ENCODE results near the gene IFNA8.
A peak's percentile ranks its signal among the peaks of the same experiment; 100 is the strongest.

DNA sequence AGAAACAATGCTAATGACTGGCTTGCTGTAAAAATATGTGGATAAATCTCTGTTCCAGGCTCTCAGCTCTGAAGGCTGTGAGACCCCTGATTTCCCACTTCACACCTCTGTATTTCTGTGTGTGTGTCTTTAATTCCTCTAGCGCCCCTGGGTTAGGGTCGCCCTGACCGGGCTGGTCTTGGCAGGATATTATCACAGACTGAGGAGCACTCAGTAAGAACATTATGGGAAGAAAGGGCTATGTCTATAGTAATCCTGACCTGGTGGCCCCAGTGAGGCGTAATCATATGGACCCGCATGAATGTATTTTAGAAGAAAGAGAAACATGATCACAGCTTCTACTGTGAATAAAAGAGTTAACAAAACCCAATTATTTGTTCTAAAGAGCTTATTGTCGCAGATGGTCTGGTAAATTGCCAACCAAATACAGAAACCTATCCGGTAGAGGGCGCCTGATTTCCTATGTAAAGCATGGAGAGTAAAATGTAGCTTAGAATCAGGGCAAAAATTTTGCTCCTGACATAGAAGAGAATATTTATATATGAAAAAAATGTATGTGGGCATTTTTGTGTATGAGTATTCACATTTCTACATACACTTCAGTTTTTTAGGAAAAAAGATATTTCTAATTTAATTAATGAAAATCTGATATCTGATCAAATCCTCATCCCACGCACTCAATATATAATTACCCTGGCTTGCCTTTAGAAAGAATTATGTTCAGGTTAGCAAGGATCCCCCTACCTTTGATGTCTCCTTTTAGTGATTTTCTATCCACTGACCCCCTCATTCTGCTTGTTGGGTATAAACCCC, 25.5 kb downstream of the IFNA8 start:
- TF ChIP-seq, protein P1, sequence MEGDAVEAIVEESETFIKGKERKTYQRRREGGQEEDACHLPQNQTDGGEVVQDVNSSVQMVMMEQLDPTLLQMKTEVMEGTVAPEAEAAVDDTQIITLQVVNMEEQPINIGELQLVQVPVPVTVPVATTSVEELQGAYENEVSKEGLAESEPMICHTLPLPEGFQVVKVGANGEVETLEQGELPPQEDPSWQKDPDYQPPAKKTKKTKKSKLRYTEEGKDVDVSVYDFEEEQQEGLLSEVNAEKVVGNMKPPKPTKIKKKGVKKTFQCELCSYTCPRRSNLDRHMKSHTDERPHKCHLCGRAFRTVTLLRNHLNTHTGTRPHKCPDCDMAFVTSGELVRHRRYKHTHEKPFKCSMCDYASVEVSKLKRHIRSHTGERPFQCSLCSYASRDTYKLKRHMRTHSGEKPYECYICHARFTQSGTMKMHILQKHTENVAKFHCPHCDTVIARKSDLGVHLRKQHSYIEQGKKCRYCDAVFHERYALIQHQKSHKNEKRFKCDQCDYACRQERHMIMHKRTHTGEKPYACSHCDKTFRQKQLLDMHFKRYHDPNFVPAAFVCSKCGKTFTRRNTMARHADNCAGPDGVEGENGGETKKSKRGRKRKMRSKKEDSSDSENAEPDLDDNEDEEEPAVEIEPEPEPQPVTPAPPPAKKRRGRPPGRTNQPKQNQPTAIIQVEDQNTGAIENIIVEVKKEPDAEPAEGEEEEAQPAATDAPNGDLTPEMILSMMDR (IDR thresholded peaks at IDR 0.05) = peak; percentile 32; the same call in 1 of the 2 replicates
- TF ChIP-seq, protein P2, sequence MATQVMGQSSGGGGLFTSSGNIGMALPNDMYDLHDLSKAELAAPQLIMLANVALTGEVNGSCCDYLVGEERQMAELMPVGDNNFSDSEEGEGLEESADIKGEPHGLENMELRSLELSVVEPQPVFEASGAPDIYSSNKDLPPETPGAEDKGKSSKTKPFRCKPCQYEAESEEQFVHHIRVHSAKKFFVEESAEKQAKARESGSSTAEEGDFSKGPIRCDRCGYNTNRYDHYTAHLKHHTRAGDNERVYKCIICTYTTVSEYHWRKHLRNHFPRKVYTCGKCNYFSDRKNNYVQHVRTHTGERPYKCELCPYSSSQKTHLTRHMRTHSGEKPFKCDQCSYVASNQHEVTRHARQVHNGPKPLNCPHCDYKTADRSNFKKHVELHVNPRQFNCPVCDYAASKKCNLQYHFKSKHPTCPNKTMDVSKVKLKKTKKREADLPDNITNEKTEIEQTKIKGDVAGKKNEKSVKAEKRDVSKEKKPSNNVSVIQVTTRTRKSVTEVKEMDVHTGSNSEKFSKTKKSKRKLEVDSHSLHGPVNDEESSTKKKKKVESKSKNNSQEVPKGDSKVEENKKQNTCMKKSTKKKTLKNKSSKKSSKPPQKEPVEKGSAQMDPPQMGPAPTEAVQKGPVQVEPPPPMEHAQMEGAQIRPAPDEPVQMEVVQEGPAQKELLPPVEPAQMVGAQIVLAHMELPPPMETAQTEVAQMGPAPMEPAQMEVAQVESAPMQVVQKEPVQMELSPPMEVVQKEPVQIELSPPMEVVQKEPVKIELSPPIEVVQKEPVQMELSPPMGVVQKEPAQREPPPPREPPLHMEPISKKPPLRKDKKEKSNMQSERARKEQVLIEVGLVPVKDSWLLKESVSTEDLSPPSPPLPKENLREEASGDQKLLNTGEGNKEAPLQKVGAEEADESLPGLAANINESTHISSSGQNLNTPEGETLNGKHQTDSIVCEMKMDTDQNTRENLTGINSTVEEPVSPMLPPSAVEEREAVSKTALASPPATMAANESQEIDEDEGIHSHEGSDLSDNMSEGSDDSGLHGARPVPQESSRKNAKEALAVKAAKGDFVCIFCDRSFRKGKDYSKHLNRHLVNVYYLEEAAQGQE (IDR thresholded peaks at IDR 0.05; ENCODE audit: insufficient read depth in 1 of 2, low read depth in 2 of 2, low read length in 1 of 2) = no peak
- TF ChIP-seq POLR2AphosphoS5 (IDR thresholded peaks at IDR 0.05; ENCODE audit: low read depth, low read length) = no peak
- TF ChIP-seq TCF7L2 (IDR thresholded peaks at IDR 0.05; ENCODE audit: low read depth, low read length) = no peak

Data from Panc1 (cell line).